Prostate gland (tissue), 2 donors: Measurements from ENCODE around the gene EVX1. TPM values are rescaled to one million over a fixed set of nuclear protein-coding genes. Genes with fewer than 3 reads are reported as not detected.

Experiments
- DNase-seq: peaks from one replicate; pipeline ENCODE4 v3.0.0-alpha.2; 2019; ENCODE audit warnings: low spot score
- H3K27ac ChIP-seq, 2 donors: fragments of 200-600 bp; sonication (generic); 2 replicates each; pipeline ENCODE4 v1.5.1; 2017 to 2019
- H3K27me3 ChIP-seq: fragments of 200-600 bp; sonication (generic); replicated peaks from 2 replicates; pipeline ENCODE4 v1.5.1; 2019; ENCODE audit not compliant: insufficient read depth
- H3K36me3 ChIP-seq, 2 donors: fragments of 200-600 bp; sonication (generic); 1 replicate in 1 of 2; 2 replicates in 1 of 2; pipeline versions ENCODE4 v1.5.1 to v1.8.1; 2017 to 2019
- H3K4me1 ChIP-seq: fragments of 200-600 bp; sonication (generic); replicated peaks from 2 replicates; pipeline ENCODE4 v1.5.1; 2019
- H3K4me3 ChIP-seq, 2 donors: fragments of 200-600 bp; sonication (generic); 2 replicates each; pipeline ENCODE4 v1.5.1; 2017 to 2019
- H3K9me3 ChIP-seq: fragments of 200-600 bp; sonication (generic); 2 replicates; pipeline ENCODE4 v1.5.1; 2017
- POLR2A ChIP-seq: fragments of 450-650 bp; IDR thresholded peaks from one replicate; pipeline ENCODE4 v1.6.1; 2016; ENCODE audit warnings: antibody characterized with exemption, mild to moderate bottlenecking
- POLR2AphosphoS5 ChIP-seq: sonication (generic); formaldehyde crosslinking; IDR thresholded peaks from one replicate; pipeline ENCODE4 v1.6.1; 2017; ENCODE audit warnings: antibody characterized with exemption
- WGBS: methylation state at CpG from one replicate; pipeline ENCODE4 v1.1.5; 2018; 5-methylcytosine and 5-hydroxymethylcytosine counted together
- intact Hi-C: fragments of 100-400 bp; cut with DNase I; formaldehyde crosslinking; loops from one replicate; pipeline ENCODE4 v1.14.2; 2022
- total RNA-seq, 2 donors: library from RNA; depleted of rRNA; stranded (reverse); fragments of >200 nt; gene quantifications; one replicate each; pipeline ENCODE4 v1.1.0, GENCODE V29; 2016
- TF ChIP-seq, protein P1 (sequence below), 4 experiments: fragments of 200-600 bp in 2 of 4; fragments of 450-650 bp in 2 of 4; sonication (generic) in 2 of 4; IDR thresholded peaks; 1 replicate in 3 of 4; 2 replicates in 1 of 4; pipeline ENCODE4 v1.5.1; 2016 to 2019; ENCODE audit warnings: antibody characterized with exemption in 4 of 4, mild to moderate bottlenecking in 2 of 4, moderate library complexity in 2 of 4

EVX1 gene
- total RNA-seq, 2 donors from 2014 or later, result 5.1 to 5.9 TPM

GRCh38 chr7:27247452-27248426, 5.1 kb downstream of the EVX1 start:
- DNase-seq, result no peak
- H3K27me3 ChIP-seq, result no peaks in the 10 kb centered on the region
- TF ChIP-seq, protein P1, sequence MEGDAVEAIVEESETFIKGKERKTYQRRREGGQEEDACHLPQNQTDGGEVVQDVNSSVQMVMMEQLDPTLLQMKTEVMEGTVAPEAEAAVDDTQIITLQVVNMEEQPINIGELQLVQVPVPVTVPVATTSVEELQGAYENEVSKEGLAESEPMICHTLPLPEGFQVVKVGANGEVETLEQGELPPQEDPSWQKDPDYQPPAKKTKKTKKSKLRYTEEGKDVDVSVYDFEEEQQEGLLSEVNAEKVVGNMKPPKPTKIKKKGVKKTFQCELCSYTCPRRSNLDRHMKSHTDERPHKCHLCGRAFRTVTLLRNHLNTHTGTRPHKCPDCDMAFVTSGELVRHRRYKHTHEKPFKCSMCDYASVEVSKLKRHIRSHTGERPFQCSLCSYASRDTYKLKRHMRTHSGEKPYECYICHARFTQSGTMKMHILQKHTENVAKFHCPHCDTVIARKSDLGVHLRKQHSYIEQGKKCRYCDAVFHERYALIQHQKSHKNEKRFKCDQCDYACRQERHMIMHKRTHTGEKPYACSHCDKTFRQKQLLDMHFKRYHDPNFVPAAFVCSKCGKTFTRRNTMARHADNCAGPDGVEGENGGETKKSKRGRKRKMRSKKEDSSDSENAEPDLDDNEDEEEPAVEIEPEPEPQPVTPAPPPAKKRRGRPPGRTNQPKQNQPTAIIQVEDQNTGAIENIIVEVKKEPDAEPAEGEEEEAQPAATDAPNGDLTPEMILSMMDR (IDR thresholded peaks at IDR 0.05), result no peak
- TF ChIP-seq POLR2A (no peak), POLR2AphosphoS5 (no peak)
- no peak overlapping the region for H3K4me3 ChIP-seq
- no peaks in the 10 kb centered on the region for H3K9me3 ChIP-seq
- H3K27ac ChIP-seq, result no peak overlapping the region
- peaks cover 3% of the 10 kb centered on the region for H3K4me1 ChIP-seq
- WGBS, result 70% methylated on average over 4 of the region's 4 CpGs
- intact Hi-C loops, result no loop called here
- H3K36me3 ChIP-seq, result no peaks in the 10 kb centered on the region

DNA sequence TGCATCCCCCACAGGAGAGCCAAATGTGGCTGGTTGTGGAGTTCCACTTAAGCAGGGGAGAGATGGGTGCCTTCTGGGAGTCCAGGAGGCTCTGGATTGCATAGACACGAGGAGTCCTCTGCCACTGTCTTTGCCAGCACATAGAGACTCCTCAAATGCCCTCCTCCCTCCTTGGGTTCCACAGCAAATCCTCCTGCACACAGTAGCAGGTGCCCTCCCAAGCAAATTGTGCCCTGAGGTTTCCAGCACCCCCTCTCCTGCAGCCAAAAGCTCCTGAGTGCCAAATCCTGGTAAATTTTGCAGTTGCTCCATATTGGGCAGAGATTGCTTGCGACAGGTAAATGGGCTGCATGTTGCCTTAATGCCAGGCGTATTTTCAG, 5.8 kb downstream of the EVX1 start:
- H3K27me3 ChIP-seq, result no peaks in the 10 kb centered on the region
- TF ChIP-seq, protein P1 (IDR thresholded peaks at IDR 0.05), result no peak
- TF ChIP-seq POLR2A (no peak), POLR2AphosphoS5 (no peak)
- peaks cover 3% of the 10 kb centered on the region for H3K4me1 ChIP-seq
- intact Hi-C loops, result no loop called here
- H3K27ac ChIP-seq, result no peak overlapping the region
- no peak overlapping the region for H3K4me3 ChIP-seq
- H3K9me3 ChIP-seq, result no peaks in the 10 kb centered on the region
- 90% methylated on average over 3 of the region's 3 CpGs for WGBS
- no peak for DNase-seq
- H3K36me3 ChIP-seq, result no peaks in the 10 kb centered on the region

- TF ChIP-seq POLR2A (no peak), POLR2AphosphoS5 (no peak)
- TF ChIP-seq, protein P1 (IDR thresholded peaks at IDR 0.05), result no peak
- 74% methylated on average over 23 of the region's 23 CpGs for WGBS
- intact Hi-C loops, result no loop called here
- Histone ChIP-seq H3K4me1 (no peaks in the 10 kb centered on the region), H3K27me3 (no peaks in the 10 kb centered on the region), H3K4me3 (no peak overlapping the region), H3K27ac (no peak overlapping the region), H3K9me3 (no peaks in the 10 kb centered on the region), H3K36me3 (no peaks in the 10 kb centered on the region)
- no peak for DNase-seq
These were observed 6.5 kb downstream of the EVX1 start for GRCh38 chr7:27248911-27249723.

DNA sequence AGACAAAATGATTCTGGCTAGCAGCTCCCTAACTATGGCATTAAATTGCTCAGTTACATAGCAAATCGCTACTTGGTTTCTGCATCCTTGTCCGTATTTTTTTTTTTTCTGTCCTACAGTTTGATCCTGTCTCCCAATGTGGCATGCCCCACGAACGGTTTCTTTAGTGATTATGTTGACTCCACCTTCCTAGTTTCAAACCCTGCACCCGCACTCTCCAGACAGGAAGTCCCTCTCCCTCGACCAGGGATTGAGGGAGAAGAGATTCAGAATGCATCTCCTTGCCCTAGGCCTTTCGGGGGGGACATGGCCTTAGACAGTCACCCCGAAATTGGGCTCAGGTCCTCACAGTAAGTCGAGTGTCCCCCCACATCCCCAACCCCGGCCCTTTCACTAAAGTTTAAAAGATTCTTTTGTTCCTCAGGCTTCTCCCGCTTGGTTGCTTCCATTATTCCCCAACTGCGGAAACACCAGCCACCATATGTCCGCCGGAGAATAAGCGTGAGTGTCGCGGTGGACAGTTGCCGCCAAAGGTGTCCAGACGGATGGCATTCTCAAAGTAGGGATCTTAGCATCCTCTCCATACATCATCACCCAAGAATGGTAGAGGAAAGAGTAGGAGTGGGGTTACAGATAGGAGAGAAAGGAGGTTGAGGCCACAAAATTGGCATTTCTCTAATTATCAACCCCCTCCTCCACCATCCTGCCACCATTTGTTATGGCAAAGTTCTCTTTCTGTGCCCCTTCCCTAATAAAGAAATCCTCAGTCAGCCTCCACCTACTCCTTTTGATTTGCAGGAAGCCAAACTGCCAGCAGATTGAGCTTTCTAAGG, 7.3 kb downstream of the EVX1 start:
- 82% methylated on average over 19 of the region's 19 CpGs for WGBS
- intact Hi-C loops, result no loop called here
- H3K4me1 ChIP-seq, result no peaks in the 10 kb centered on the region

More for the DNA sequence above, 7.3 kb downstream of the EVX1 start:
- Histone ChIP-seq H3K27ac (no peak overlapping the region), H3K27me3 (no peaks in the 10 kb centered on the region), H3K4me3 (no peak overlapping the region), H3K9me3 (no peaks in the 10 kb centered on the region), H3K36me3 (no peaks in the 10 kb centered on the region)
- no peak for DNase-seq
- TF ChIP-seq, protein P1 (IDR thresholded peaks at IDR 0.05), result no peak
- TF ChIP-seq POLR2A (no peak), POLR2AphosphoS5 (no peak)
